ENCODE measurements around the gene USP28. TPM values are rescaled to one million over a fixed set of nuclear protein-coding genes. Genes with fewer than 3 reads are reported as not detected.

USP28 gene
- total and polyA plus RNA-seq, 2 donors (not counting 1 experiment from before 2014, with no cell fraction given) = 22.4 to 37.7 TPM

- no peak overlapping the region for H3K4me3 ChIP-seq (replicated peaks in 1 of 4; ENCODE audit: control extremely low read depth in 1 of 4, insufficient read depth in 1 of 4, low read depth in 3 of 4, low read length in 4 of 4)
- no peak for DNase-seq (ENCODE audit: low read depth in 2 of 2)
- no peaks in the 10 kb centered on the region for H4K20me1 ChIP-seq (ENCODE audit: control insufficient read depth, extremely low read depth, insufficient read depth, low read length)
- no peaks in the 10 kb centered on the region for H3K27me3 ChIP-seq (ENCODE audit: control insufficient read depth, insufficient read depth, low read length)
- H3K27ac ChIP-seq (ENCODE audit: insufficient read depth, low read length) = no peak overlapping the region
- H3K36me3 ChIP-seq (ENCODE audit: control insufficient read depth, insufficient read depth, low read length) = no peaks in the 10 kb centered on the region
- H3K4me1 ChIP-seq (ENCODE audit: control insufficient read depth, extremely low read depth, insufficient read depth, low read length) = no peaks in the 10 kb centered on the region
- no peak overlapping the region for H2AFZ ChIP-seq (ENCODE audit: low read length)
- H3K9me3 ChIP-seq (ENCODE audit: control insufficient read depth, insufficient read depth, low read depth, low read length) = no peaks in the 10 kb centered on the region
- TF ChIP-seq EZH2 (IDR thresholded peaks at IDR 0.05; ENCODE audit: low read length, missing control alignments) (no peak), CTCF (conservative IDR thresholded peaks at IDR 0.05 in 1 of 2, IDR thresholded peaks at IDR 0.05 in 1 of 2; ENCODE audit: low read depth in 1 of 2, low read length in 2 of 2) (no peak)
- H3K4me2 ChIP-seq (ENCODE audit: extremely low read depth, insufficient read depth, low read length) = no peak overlapping the region
- H3K9ac ChIP-seq (ENCODE audit: insufficient read depth, low read length) = no peak overlapping the region
- no peaks in the 10 kb centered on the region for H3K79me2 ChIP-seq (ENCODE audit: control insufficient read depth, insufficient read depth, low read length)
Measured at GRCh38 chr11:113827477-113827876, 47.9 kb downstream of the USP28 start.

- DNase-seq (ENCODE audit: low read depth in 2 of 2) = peak; percentile 3 to 4
- Histone ChIP-seq H3K27me3 (ENCODE audit: control insufficient read depth, insufficient read depth, low read length) (no peaks in the 10 kb centered on the region), H3K9ac (ENCODE audit: insufficient read depth, low read length) (no peak overlapping the region), H3K27ac (ENCODE audit: insufficient read depth, low read length) (no peak overlapping the region), H3K36me3 (ENCODE audit: control insufficient read depth, insufficient read depth, low read length) (no peaks in the 10 kb centered on the region), H3K9me3 (ENCODE audit: control insufficient read depth, insufficient read depth, low read depth, low read length) (no peaks in the 10 kb centered on the region), H4K20me1 (ENCODE audit: control insufficient read depth, extremely low read depth, insufficient read depth, low read length) (no peaks in the 10 kb centered on the region), H3K4me2 (ENCODE audit: extremely low read depth, insufficient read depth, low read length) (no peak overlapping the region), H2AFZ (ENCODE audit: low read length) (no peak overlapping the region), H3K79me2 (ENCODE audit: control insufficient read depth, insufficient read depth, low read length) (no peaks in the 10 kb centered on the region), H3K4me1 (ENCODE audit: control insufficient read depth, extremely low read depth, insufficient read depth, low read length) (no peaks in the 10 kb centered on the region), H3K4me3 (replicated peaks in 1 of 4; ENCODE audit: control extremely low read depth in 1 of 4, insufficient read depth in 1 of 4, low read depth in 3 of 4, low read length in 4 of 4) (no peak overlapping the region)
- TF ChIP-seq CTCF (conservative IDR thresholded peaks at IDR 0.05 in 1 of 2, IDR thresholded peaks at IDR 0.05 in 1 of 2; ENCODE audit: low read depth in 1 of 2, low read length in 2 of 2) (no peak), EZH2 (IDR thresholded peaks at IDR 0.05; ENCODE audit: low read length, missing control alignments) (no peak)
Measured at GRCh38 chr11:113818426-113818825, 56.9 kb downstream of the USP28 start.

- DNase-seq (ENCODE audit: low read depth in 2 of 2) = no peak
- Histone ChIP-seq H4K20me1 (ENCODE audit: control insufficient read depth, extremely low read depth, insufficient read depth, low read length) (no peaks in the 10 kb centered on the region), H3K79me2 (ENCODE audit: control insufficient read depth, insufficient read depth, low read length) (no peaks in the 10 kb centered on the region), H3K9me3 (ENCODE audit: control insufficient read depth, insufficient read depth, low read depth, low read length) (no peaks in the 10 kb centered on the region), H3K27me3 (ENCODE audit: control insufficient read depth, insufficient read depth, low read length) (no peaks in the 10 kb centered on the region), H3K4me1 (ENCODE audit: control insufficient read depth, extremely low read depth, insufficient read depth, low read length) (no peaks in the 10 kb centered on the region), H3K36me3 (ENCODE audit: control insufficient read depth, insufficient read depth, low read length) (no peaks in the 10 kb centered on the region), H3K4me3 (replicated peaks in 1 of 4; ENCODE audit: control extremely low read depth in 1 of 4, insufficient read depth in 1 of 4, low read depth in 3 of 4, low read length in 4 of 4) (no peak overlapping the region), H3K9ac (ENCODE audit: insufficient read depth, low read length) (no peak overlapping the region), H3K27ac (ENCODE audit: insufficient read depth, low read length) (no peak overlapping the region), H3K4me2 (ENCODE audit: extremely low read depth, insufficient read depth, low read length) (no peak overlapping the region), H2AFZ (ENCODE audit: low read length) (no peak overlapping the region)
- TF ChIP-seq CTCF (conservative IDR thresholded peaks at IDR 0.05 in 1 of 2, IDR thresholded peaks at IDR 0.05 in 1 of 2; ENCODE audit: low read depth in 1 of 2, low read length in 2 of 2) = no peak
- no peak for TF ChIP-seq EZH2 (IDR thresholded peaks at IDR 0.05; ENCODE audit: low read length, missing control alignments)
Measured at GRCh38 chr11:113817626-113818025, 57.7 kb downstream of the USP28 start.
